Mesodermal cell (in vitro differentiated cells): Measurements from ENCODE around the gene ZDHHC3.
A peak's percentile ranks its signal among the peaks of the same experiment; 100 is the strongest.
"Not testable (repeated sequence)": the region's sequence is repeated elsewhere in the genome, so short reads cannot be mapped to it uniquely, and the experiment has no call there.

Experiments
- H3K27ac ChIP-seq: 2 replicates; pipeline ENCODE4 v1.7.0; 2013; ENCODE audit warnings: mild to moderate bottlenecking, low read depth, low read length, moderate library complexity; ENCODE audit not compliant: severe bottlenecking
- H3K36me3 ChIP-seq: 2 replicates; pipeline ENCODE4 v1.7.1; 2013; ENCODE audit warnings: mild to moderate bottlenecking, low read length, moderate library complexity; ENCODE audit not compliant: control insufficient read depth, insufficient read depth
- H3K4me1 ChIP-seq: one replicate; pipeline ENCODE4 v1.7.1; 2013; ENCODE audit warnings: mild to moderate bottlenecking, low read length; ENCODE audit not compliant: insufficient read depth, control insufficient read depth, poor library complexity, severe bottlenecking
- H3K4me3 ChIP-seq: 2 replicates; pipeline ENCODE4 v1.7.0; 2013; ENCODE audit warnings: low read length, control low read depth, mild to moderate bottlenecking; ENCODE audit not compliant: insufficient read depth, poor library complexity, severe bottlenecking; ENCODE audit errors: extremely low read depth
- H3K9me3 ChIP-seq: 2 replicates; pipeline ENCODE4 v1.7.1; 2013; ENCODE audit warnings: mild to moderate bottlenecking, low read length, moderate library complexity; ENCODE audit not compliant: control insufficient read depth
- WGBS, 2 experiments: methylation state at CpG; one replicate each; pipeline ENCODE4 v1.1.5; 2013; ENCODE audit warnings: missing lambda C conversion rate in 2 of 2; ENCODE audit not compliant: insufficient coverage in 2 of 2; 5-methylcytosine and 5-hydroxymethylcytosine counted together

The ZDHHC3 gene

DNA sequence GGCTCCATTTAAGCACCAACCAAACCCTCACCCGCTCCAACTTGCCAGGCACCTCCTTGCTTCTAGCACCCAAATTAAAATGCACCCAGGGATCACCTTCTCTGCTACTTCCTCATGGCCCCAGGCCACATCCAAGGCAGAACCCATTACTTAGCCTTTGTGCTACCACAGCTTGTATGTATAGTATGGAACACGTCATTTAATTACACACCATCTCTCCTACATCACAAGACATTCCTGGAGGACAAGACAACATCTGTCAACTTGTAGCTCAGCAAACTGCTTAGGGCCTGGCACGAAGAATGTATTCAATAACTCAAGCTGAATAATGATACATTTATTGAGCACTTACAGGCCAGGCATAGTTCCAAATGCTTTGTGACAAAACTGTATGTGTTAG, 23.3 kb downstream of the ZDHHC3 start:
- Histone ChIP-seq H3K27ac (no peak overlapping the region), H3K4me3 (no peak overlapping the region), H3K4me1 (no peaks in the 10 kb centered on the region), H3K9me3 (no peaks in the 10 kb centered on the region), H3K36me3 (peaks cover 20% of the 10 kb centered on the region)
- 90 to 100% methylated on average over 1 to 2 of the region's 3 CpGs for WGBS, 2 experiments

DNA sequence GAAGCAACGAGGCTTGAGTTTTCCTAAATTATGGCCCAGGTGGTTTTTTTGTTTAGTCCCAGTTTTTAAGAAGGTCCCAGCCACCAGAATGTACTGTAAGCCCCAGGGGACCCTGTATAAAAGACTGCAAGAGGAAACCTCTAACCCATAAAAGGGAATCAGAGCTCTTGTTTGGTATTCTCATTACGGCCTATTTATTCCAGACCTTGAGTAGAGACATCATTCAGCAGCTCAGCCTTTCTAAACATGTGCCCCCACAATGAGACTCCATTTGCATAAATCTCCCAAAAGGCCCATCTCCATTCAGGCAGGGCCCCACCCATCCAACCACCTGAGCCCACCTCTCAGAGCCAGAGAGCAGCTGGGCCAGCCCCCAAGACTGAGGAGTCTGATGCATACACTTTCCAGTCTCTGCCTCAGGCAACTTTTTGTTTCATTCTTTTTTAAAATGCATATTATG, 25.7 kb downstream of the ZDHHC3 start:
- WGBS, 2 experiments = 92 to 95% methylated on average over 1 to 2 of the region's 2 CpGs
- H3K4me1 ChIP-seq = no peaks in the 10 kb centered on the region
- H3K27ac ChIP-seq = no peak overlapping the region
- H3K36me3 ChIP-seq = peaks cover 26% of the 10 kb centered on the region
- no peaks in the 10 kb centered on the region for H3K9me3 ChIP-seq
- H3K4me3 ChIP-seq = no peak overlapping the region

DNA sequence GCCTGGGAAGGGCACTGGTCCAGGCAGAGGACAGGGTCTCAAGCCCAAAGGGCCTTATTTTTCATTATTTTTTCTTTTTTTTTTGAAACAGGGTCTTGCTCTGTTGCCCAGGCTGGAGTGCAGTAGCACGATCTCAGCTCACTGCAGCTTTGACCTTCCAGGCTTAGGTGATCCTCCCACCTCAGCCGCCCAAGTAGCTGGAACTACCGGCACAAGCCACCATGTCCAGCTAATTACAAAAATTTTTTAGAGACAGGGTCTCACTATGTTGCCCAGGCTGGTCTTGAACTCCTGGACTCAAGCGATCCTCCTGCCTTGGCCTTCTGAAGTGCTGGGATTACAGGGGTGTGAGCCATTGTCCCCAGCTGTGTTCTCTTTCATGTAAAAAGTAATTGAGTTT, 26.2 kb downstream of the ZDHHC3 start:
- not testable (repeated sequence) for H3K4me1 ChIP-seq, H3K9me3 ChIP-seq, H3K4me3 ChIP-seq, H3K27ac ChIP-seq
- 100% methylated on average over 2 to 3 of the region's 4 CpGs for WGBS, 2 experiments
- H3K36me3 ChIP-seq = peaks cover 31% of the 10 kb centered on the region

DNA sequence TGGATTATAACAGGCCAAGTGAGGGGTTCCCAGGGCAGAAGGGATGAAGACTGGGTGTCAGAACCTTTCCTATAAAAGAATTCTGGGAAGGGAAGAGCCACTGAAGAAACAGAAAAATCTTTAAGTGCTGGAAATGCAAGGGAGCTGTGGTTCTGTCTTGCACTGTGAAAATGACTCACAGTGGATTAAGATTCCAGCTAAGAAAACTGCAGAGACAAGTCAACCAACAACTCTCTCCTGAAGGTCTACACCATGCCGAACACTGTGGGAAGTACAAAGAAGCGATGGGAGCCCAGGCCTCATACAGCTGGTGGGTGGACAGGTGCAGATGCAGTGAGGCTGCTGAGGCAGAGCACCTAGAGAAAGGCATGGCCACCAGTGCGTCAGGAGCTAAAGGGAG, 27.7 kb downstream of the ZDHHC3 start:
- H3K27ac ChIP-seq = no peak overlapping the region
- no peaks in the 10 kb centered on the region for H3K9me3 ChIP-seq
- 97 to 100% methylated on average over 1 to 3 of the region's 3 CpGs for WGBS, 2 experiments
- peaks cover 33% of the 10 kb centered on the region for H3K36me3 ChIP-seq
- H3K4me3 ChIP-seq = no peak overlapping the region
- H3K4me1 ChIP-seq = no peaks in the 10 kb centered on the region

GRCh38 chr3:44942202-44942921, 33.6 kb downstream of the ZDHHC3 start:
- Histone ChIP-seq H3K27ac (no peak overlapping the region), H3K36me3 (peaks cover 89% of the 10 kb centered on the region), H3K9me3 (no peaks in the 10 kb centered on the region), H3K4me3 (no peak overlapping the region), H3K4me1 (peaks cover 5% of the 10 kb centered on the region)
- 93% methylated on average over 4 of the region's 9 CpGs for WGBS, 2 experiments

DNA sequence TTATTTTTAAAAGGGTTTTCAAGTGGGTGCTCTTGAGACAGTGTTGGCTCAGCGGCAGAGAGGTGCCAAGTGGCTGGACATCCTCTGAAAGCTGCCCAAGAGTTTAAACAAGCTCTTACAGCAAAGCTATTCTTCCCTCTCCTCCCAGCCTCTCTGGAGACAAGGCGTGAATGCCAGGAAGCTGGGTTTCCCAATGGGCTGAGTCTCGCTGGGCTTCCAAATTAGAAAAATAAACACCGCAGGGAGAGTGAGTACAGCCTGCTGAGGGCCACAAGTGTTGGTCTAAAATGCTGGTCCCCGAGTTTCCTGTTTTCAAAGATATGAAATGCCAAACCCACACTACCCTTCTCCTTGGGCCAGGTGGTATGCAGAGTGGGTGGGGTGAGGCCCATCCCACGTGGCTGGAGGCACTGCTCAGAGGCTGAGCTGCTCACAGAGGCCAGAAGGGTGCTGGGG, 36.4 kb downstream of the ZDHHC3 start:
- peaks cover 5% of the 10 kb centered on the region for H3K4me1 ChIP-seq
- no peak overlapping the region for H3K27ac ChIP-seq
- 71 to 87% methylated on average over 4 of the region's 6 CpGs for WGBS, 2 experiments
- H3K36me3 ChIP-seq = peaks cover 92% of the 10 kb centered on the region
- no peak overlapping the region for H3K4me3 ChIP-seq
- no peaks in the 10 kb centered on the region for H3K9me3 ChIP-seq

- no peaks in the 10 kb centered on the region for H3K9me3 ChIP-seq
- H3K4me1 ChIP-seq = peaks cover 9% of the 10 kb centered on the region
- WGBS, 2 experiments = 91 to 93% methylated on average over 13 to 14 of the region's 14 CpGs
- peaks cover 95% of the 10 kb centered on the region for H3K36me3 ChIP-seq
- peak overlapping the region; percentile 79 for H3K27ac ChIP-seq
- no peak overlapping the region for H3K4me3 ChIP-seq
Measured at GRCh38 chr3:44932986-44933944, 42.7 kb downstream of the ZDHHC3 start.

DNA sequence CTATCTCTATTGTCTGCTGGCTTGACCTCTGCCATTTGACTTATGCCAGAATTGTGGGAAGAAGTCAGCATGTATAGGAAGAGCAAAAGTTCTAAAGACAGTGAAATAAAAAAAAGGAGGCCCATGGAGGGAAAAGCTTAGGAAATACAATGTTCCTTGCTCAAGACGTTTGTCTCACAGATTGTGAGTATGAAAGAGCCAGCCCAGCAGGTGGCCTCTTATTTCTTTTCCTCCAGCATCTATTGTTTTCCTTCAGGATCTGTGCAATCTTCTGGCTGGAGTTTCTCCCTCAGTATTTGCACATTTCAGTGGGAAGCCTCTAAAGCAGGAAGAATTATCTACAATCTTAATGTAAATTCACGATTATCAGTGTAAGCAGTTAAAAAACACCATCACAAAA, 43.7 kb downstream of the ZDHHC3 start:
- Histone ChIP-seq H3K4me3 (no peak overlapping the region), H3K27ac (peak overlapping the region; percentile 79), H3K9me3 (no peaks in the 10 kb centered on the region), H3K36me3 (peaks cover 93% of the 10 kb centered on the region), H3K4me1 (peaks cover 9% of the 10 kb centered on the region)
- WGBS, 2 experiments = 55 to 100% methylated on average over 1 of the region's 2 CpGs

DNA sequence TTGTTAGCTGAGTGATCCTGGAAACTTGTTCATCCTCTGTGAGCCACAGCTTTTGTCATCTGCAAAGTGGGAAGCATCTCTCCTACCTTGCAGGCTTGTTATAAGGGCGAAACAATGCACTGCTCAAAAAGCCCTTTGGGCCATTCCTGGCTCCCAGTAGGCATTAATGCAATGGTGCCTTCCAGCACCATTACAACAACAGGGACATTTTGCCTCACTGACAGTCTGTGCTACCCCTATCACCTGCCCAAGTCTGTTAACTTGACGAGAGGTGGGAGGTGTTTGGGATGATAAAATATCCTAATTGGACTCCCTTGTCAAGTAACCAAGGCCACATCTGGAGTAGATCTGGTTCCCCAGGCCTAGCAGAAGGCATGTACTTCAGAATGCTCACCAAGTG, 44.2 kb downstream of the ZDHHC3 start:
- H3K4me3 ChIP-seq = no peak overlapping the region
- H3K27ac ChIP-seq = no peak overlapping the region
- H3K4me1 ChIP-seq = peaks cover 9% of the 10 kb centered on the region
- H3K36me3 ChIP-seq = peaks cover 93% of the 10 kb centered on the region
- H3K9me3 ChIP-seq = no peaks in the 10 kb centered on the region
- WGBS, 2 experiments = 100% methylated on average over 1 of the region's 2 CpGs

DNA sequence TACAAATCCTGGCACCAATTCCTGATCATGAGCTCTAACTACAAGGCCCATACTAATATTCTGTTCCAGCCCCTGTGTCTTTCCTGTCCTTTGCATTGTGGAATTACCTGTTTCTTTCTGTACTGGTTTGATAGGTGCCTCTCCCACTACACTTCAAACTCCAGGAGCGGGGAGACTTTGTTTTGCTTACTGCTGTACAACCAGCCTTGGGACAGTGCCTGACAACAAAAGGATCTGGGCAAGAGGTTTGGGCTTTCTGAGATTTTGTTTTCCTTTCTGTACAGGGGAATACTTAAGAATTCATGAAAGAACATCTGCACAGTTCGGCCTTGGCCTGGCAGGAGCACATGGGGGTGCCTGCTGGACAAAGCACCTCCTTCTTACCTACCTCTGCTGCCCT, 45.1 kb downstream of the ZDHHC3 start:
- Histone ChIP-seq H3K36me3 (peaks cover 93% of the 10 kb centered on the region), H3K4me3 (no peak overlapping the region), H3K9me3 (no peaks in the 10 kb centered on the region), H3K4me1 (peaks cover 9% of the 10 kb centered on the region), H3K27ac (no peak overlapping the region)
- 100% methylated on average over 1 of the region's 2 CpGs; no CpG with 5 or more reads in 1 of the 2 experiments for WGBS, 2 experiments
